Spleen (tissue), 7 donors: Measurements from ENCODE around the gene SYNDIG1L.

Source experiments
- CTCF ChIP-seq, 11 experiments: fragments of 200-600 bp in 7 of 11; fragments of 450-650 bp in 4 of 11; sonication (generic) in 4 of 11; IDR thresholded peaks in 8 of 11; conservative IDR thresholded peaks in 3 of 11; 1 replicate in 7 of 11; 2 replicates in 4 of 11; pipeline versions ENCODE4 v1.4.0 to v1.8.0; 2016 to 2021; ENCODE audit warnings: antibody characterized with exemption in 11 of 11, inconsistent platforms in 4 of 11, mild to moderate bottlenecking in 1 of 11
- POLR2A ChIP-seq, 3 donors: fragments of 450-650 bp; IDR thresholded peaks; one replicate each; pipeline ENCODE4 v1.5.1; 2017; ENCODE audit warnings: antibody characterized with exemption in 3 of 3, mild to moderate bottlenecking in 1 of 3
- donor health status: DM: no; HTN: no; CAD: no; lungs with moderate emphysema.
- donor health status: DM: no; HTN: no; CAD: no.
- donor health status: DM: no; HTN: no; CAD: no.

- no peak for TF ChIP-seq CTCF (IDR thresholded peaks at IDR 0.05 in 8 of 11, conservative IDR thresholded peaks at IDR 0.05 in 3 of 11)
- TF ChIP-seq POLR2A (IDR thresholded peaks at IDR 0.05), result no peak
These were observed 67.7 kb downstream of the SYNDIG1L start for GRCh38 chr14:74358176-74358829.
